Colonic mucosa (tissue), 4 donors: Measurements from ENCODE around the gene KLF16. TPM values are rescaled to one million over a fixed set of nuclear protein-coding genes. Genes with fewer than 3 reads are reported as not detected.

Experiments used
- DNase-seq: peaks from one replicate; pipeline ENCODE4 v3.0.0-alpha.2; 2020
- H3K27ac ChIP-seq: fragments of 200-600 bp; one replicate; pipeline ENCODE4 v1.8.0; 2021
- H3K27me3 ChIP-seq: fragments of 200-600 bp; one replicate; pipeline ENCODE4 v1.8.0; 2021
- H3K36me3 ChIP-seq: fragments of 200-600 bp; one replicate; pipeline ENCODE4 v1.8.0; 2021
- H3K4me1 ChIP-seq: fragments of 200-600 bp; one replicate; pipeline ENCODE4 v1.8.0; 2021; ENCODE audit warnings: mild to moderate bottlenecking
- H3K4me3 ChIP-seq: fragments of 200-600 bp; one replicate; pipeline ENCODE4 v1.8.0; 2021
- H3K9ac ChIP-seq, 2 donors: one replicate each; pipeline ENCODE4 v1.7.0; 2013; ENCODE audit warnings: control low read depth in 2 of 2, low read depth in 2 of 2, low read length in 2 of 2
- H3K9me3 ChIP-seq: fragments of 200-600 bp; one replicate; pipeline ENCODE4 v1.8.0; 2021
- intact Hi-C: fragments of 100-400 bp; cut with DNase I; formaldehyde crosslinking; loops from one replicate; pipeline ENCODE4 v1.14.1; 2022
- total RNA-seq, 2 donors: library from RNA; stranded (reverse); fragmentation: NEBNext Ultra II Directional in 1 of 2; extraction: Animal tissue kit (Norgen Biotek cat#: 25700) in 1 of 2; gene quantifications; one replicate each; pipeline ENCODE4 v1.2.1, GENCODE V29; 2021
- TF ChIP-seq, protein P1 (sequence below): fragments of 200-600 bp; IDR thresholded peaks from one replicate; pipeline ENCODE4 v1.8.0; 2022; ENCODE audit warnings: antibody characterized with exemption, mild to moderate bottlenecking
- donor health status: healthy.
- donor health status: DM: no; HTN: no; CAD: no.
- donor health status: DM: no; HTN: no; CAD: no.

The KLF16 gene
- total RNA-seq, 2 donors from 2014 or later = 31.1 to 34.8 TPM

DNA sequence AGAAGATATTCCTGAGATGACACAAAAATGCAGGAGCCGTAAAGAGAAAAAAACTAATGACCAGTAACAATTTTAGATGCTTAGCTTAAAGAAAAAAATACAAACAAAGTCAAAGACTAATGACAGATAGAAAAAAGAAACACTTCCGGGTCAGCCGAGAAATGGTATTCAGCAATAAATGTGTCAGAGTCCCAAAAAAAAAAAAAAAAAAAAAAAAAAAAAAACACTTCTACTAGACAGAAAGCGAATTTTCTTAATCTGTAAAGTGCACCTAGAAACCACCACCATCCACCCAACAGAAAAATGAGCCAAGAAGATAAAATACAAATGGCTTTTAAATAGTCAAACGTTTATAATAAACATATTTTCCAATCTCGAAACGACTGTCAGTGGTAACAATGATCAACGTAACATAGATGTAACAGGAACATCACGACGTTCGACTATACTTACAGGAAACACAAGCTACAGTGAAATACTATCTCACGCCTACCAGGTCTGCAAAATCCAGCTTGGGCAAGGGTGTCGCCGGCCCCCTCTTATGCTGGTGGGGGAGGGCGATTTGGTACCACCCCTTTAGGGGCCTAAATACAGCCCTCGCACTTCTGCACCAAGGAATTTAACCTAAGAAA is 11.3 kb upstream of the KLF16 start:
- H3K4me1 ChIP-seq = peaks cover 8% of the 10 kb centered on the region
- peak overlapping the region; percentile 96 for H3K9ac ChIP-seq
- no peaks in the 10 kb centered on the region for H3K36me3 ChIP-seq
- intact Hi-C loops = no loop called here
- TF ChIP-seq, protein P1, sequence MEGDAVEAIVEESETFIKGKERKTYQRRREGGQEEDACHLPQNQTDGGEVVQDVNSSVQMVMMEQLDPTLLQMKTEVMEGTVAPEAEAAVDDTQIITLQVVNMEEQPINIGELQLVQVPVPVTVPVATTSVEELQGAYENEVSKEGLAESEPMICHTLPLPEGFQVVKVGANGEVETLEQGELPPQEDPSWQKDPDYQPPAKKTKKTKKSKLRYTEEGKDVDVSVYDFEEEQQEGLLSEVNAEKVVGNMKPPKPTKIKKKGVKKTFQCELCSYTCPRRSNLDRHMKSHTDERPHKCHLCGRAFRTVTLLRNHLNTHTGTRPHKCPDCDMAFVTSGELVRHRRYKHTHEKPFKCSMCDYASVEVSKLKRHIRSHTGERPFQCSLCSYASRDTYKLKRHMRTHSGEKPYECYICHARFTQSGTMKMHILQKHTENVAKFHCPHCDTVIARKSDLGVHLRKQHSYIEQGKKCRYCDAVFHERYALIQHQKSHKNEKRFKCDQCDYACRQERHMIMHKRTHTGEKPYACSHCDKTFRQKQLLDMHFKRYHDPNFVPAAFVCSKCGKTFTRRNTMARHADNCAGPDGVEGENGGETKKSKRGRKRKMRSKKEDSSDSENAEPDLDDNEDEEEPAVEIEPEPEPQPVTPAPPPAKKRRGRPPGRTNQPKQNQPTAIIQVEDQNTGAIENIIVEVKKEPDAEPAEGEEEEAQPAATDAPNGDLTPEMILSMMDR = no peak
- no peak for DNase-seq
- no peaks in the 10 kb centered on the region for H3K9me3 ChIP-seq
- peak overlapping the region; percentile 98 for H3K4me3 ChIP-seq
- H3K27ac ChIP-seq = peak overlapping the region; percentile 92
- H3K27me3 ChIP-seq = no peaks in the 10 kb centered on the region

DNA sequence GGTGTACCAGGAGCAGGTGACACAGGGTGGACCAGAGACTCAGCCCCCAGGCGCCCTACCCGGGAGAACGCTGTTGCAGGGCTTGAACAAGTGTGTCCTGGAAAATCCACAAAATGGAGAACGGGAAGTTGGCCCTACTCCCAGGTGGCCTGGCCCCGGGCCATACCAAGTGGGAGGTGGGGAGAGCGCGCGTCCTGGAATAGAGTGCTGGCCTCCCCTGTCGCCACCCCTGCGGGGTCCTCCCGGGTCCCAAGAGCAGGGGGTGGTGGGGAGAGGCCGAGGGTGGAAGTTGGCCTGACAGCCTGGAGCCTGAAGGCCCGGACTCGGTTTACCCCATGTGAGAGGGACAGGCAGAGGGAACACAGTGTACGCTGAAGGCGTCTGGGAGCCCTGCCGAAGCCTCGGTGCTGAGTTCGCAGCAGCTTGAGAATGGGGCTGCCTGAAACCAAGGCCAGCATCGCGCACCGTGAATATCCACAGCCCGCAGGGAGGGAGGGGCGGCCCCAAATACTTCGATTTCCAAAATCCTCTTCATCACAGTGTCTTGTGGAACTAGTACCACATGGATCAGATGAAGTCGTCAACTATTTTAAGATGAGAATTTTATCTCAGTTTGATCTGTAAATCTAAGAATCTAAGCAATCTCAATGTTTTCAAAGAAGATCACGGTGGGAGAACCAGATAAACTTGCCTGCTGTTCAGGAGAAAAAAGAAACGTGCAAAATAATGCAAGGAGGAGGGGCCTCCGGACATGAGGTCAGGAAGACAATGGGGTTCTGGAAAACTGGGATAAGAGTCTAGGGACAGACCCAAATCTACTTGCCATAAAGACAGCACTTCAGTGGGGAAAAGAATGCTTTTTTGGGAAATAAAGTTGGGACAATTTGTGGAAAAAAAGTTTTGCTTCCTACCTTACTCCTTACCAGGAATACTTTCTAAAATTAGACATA is 10.4 kb upstream of the KLF16 start:
- intact Hi-C loops = no loop called here
- no peak overlapping the region for H3K4me3 ChIP-seq
- no peaks in the 10 kb centered on the region for H3K36me3 ChIP-seq
- TF ChIP-seq, protein P1 = no peak
- no peaks in the 10 kb centered on the region for H3K27me3 ChIP-seq
- peak overlapping the region in 1 of 2 donors; percentile 4 for H3K9ac ChIP-seq
- H3K9me3 ChIP-seq = no peaks in the 10 kb centered on the region
- no peak overlapping the region for H3K27ac ChIP-seq
- no peak for DNase-seq
- peaks cover 8% of the 10 kb centered on the region for H3K4me1 ChIP-seq

DNA sequence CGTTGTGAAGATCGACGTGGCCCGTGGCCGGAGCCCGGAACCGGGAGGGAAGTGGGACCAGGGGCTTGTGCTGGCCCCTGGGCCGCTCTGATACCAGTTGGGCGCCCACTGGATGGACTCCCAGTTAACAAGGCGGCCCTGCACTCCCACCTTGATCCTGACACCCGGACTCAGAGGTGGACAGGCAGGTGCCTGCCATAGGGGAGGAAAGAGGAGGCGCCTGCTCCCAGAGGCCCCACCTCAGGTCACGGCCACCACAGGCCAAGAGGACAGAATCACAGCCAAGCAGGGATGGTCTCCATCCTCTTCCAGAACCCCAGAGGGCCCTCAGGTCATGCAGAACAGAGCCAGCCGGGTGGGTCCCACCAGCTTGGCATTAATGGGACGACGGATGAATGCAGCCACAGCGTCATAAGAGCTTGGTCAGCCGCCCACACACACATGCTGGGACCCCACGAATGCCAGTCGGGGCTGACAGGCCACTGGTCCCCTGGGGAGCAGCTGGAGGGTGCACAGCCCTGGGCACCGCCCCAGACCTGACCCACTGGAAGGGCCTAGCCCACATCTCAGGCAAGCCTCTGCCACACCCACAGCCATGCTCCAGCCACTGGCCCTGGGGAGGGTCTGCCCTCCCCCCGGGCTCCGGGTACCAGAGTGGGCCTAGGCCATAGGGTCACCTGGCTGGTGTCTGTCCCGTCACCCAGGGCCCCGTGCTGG is 9.6 kb upstream of the KLF16 start:
- H3K9ac ChIP-seq = no peak overlapping the region
- no peaks in the 10 kb centered on the region for H3K27me3 ChIP-seq
- no peak overlapping the region for H3K4me3 ChIP-seq
- no peaks in the 10 kb centered on the region for H3K9me3 ChIP-seq
- H3K36me3 ChIP-seq = no peaks in the 10 kb centered on the region
- TF ChIP-seq, protein P1 = no peak
- peaks cover 8% of the 10 kb centered on the region for H3K4me1 ChIP-seq
- no peak for DNase-seq
- no peak overlapping the region for H3K27ac ChIP-seq
- intact Hi-C loops = no loop called here

DNA sequence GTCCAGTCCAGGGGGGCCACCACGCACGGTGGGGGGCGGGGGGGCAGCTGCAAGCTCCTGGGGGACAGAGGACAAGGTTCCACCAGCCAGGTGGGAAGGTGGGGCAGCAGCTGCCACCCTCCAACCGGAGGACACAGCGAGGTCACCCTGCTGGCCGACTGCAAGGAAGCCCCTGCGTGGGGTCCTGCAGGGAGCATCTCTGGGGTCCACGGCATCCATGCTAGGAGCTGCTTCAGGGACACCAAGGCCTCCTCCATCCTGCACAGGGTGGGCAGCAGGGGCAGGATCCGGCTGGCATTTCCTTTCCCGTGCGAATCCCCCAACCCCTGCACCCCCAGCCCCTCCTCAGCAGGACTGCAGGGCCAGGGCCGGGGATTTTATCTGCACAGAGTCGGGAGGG is 8.3 kb upstream of the KLF16 start:
- Histone ChIP-seq H3K4me3 (no peak overlapping the region), H3K9ac (no peak overlapping the region), H3K36me3 (no peaks in the 10 kb centered on the region), H3K9me3 (no peaks in the 10 kb centered on the region), H3K4me1 (peaks cover 8% of the 10 kb centered on the region), H3K27ac (no peak overlapping the region), H3K27me3 (no peaks in the 10 kb centered on the region)
- intact Hi-C loops = no loop called here
- no peak for DNase-seq
- TF ChIP-seq, protein P1 = no peak

DNA sequence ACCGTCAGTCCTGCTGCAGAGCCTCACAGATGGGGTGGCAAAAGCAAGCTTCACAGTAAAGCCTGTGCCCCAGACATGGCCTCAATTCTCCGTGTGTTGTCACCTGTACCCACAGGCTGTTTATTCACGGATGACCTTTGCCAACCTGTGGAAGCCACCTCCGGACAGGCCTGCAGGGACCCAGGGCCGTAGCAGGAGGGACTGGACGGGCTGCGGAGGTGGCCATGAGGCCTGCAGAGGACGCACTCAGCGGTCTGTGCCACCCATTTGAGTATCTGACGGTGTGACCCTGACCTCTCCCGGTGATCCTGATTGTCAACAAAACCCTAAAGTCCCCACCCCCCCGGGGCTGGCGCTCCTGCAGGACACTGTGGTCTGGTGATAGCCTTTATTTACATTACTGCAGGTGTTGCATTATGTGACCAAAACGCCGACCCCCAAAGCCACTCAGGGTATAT is 7.8 kb upstream of the KLF16 start:
- H3K27ac ChIP-seq = no peak overlapping the region
- peaks cover 8% of the 10 kb centered on the region for H3K4me1 ChIP-seq
- H3K9me3 ChIP-seq = no peaks in the 10 kb centered on the region
- intact Hi-C loops = no loop called here
- H3K9ac ChIP-seq = no peak overlapping the region
- H3K36me3 ChIP-seq = no peaks in the 10 kb centered on the region
- TF ChIP-seq, protein P1 = no peak
- no peak overlapping the region for H3K4me3 ChIP-seq
- no peak for DNase-seq
- no peaks in the 10 kb centered on the region for H3K27me3 ChIP-seq
